Gastroesophageal sphincter (tissue), 4 donors: ENCODE results near the gene CECR2. TPM values are rescaled to one million over a fixed set of nuclear protein-coding genes. Genes with fewer than 3 reads are reported as not detected.

Experiments used
- ATAC-seq: fragments of 150-250 bp; one replicate; pipeline ENCODE4 v1.9.1; 2016; ENCODE audit warnings: mild to moderate bottlenecking, moderate library complexity
- H3K27ac ChIP-seq, 4 donors: fragments of 200-600 bp; sonication (generic) in 3 of 4; 1 replicate in 3 of 4; 2 replicates in 1 of 4; pipeline ENCODE4 v1.5.1; 2016 to 2019
- H3K27me3 ChIP-seq: fragments of 200-600 bp; sonication (generic); one replicate; pipeline ENCODE4 v1.5.1; 2019
- H3K36me3 ChIP-seq, 2 donors: fragments of 200-600 bp; sonication (generic); one replicate each; pipeline ENCODE4 v1.5.1; 2019; ENCODE audit warnings: control low read depth in 1 of 2
- H3K4me1 ChIP-seq, 3 donors: fragments of 200-600 bp; sonication (generic); 1 replicate in 2 of 3; 2 replicates in 1 of 3; pipeline ENCODE4 v1.5.1; 2016 to 2019; ENCODE audit warnings: control low read depth in 2 of 3
- H3K4me3 ChIP-seq, 2 donors: fragments of 200-600 bp; sonication (generic); one replicate each; pipeline ENCODE4 v1.5.1; 2019; ENCODE audit warnings: mild to moderate bottlenecking in 1 of 2, moderate library complexity in 1 of 2
- H3K9me3 ChIP-seq, 3 donors: fragments of 200-600 bp; sonication (generic); one replicate each; pipeline ENCODE4 v1.5.1; 2017 to 2019; ENCODE audit warnings: control low read depth in 2 of 3
- EP300 ChIP-seq: sonication (generic); formaldehyde crosslinking; IDR thresholded peaks from one replicate; pipeline ENCODE4 v1.6.1; 2017; ENCODE audit warnings: antibody characterized with exemption, mild to moderate bottlenecking
- POLR2A ChIP-seq, 2 donors: fragments of 450-650 bp; IDR thresholded peaks; one replicate each; pipeline ENCODE4 v1.6.1; 2017; ENCODE audit warnings: antibody characterized with exemption in 2 of 2, mild to moderate bottlenecking in 2 of 2, moderate library complexity in 1 of 2
- POLR2AphosphoS5 ChIP-seq: sonication (generic); formaldehyde crosslinking; IDR thresholded peaks from one replicate; pipeline ENCODE4 v1.6.1; 2017; ENCODE audit warnings: antibody characterized with exemption
- WGBS, 2 donors: methylation state at CpG; one replicate each; pipeline ENCODE4 v1.1.5; 2018; ENCODE audit warnings: low coverage in 1 of 2; 5-methylcytosine and 5-hydroxymethylcytosine counted together
- total RNA-seq, 4 donors: library from RNA; depleted of rRNA; stranded (reverse); fragments of >200 nt; gene quantifications; one replicate each; pipeline ENCODE4 v1.1.0, GENCODE V29; 2016
- TF ChIP-seq, protein P1 (sequence below), 4 experiments: fragments of 200-600 bp in 2 of 4; fragments of 450-650 bp in 2 of 4; sonication (generic) in 1 of 4; IDR thresholded peaks; one replicate each; pipeline ENCODE4 v1.5.1; 2017 to 2019; ENCODE audit warnings: antibody characterized with exemption in 4 of 4, mild to moderate bottlenecking in 2 of 4, moderate library complexity in 2 of 4

Gene CECR2
- total RNA-seq, 4 donors from 2014 or later: 0.72 to 1.7 (median 1.2) TPM

DNA sequence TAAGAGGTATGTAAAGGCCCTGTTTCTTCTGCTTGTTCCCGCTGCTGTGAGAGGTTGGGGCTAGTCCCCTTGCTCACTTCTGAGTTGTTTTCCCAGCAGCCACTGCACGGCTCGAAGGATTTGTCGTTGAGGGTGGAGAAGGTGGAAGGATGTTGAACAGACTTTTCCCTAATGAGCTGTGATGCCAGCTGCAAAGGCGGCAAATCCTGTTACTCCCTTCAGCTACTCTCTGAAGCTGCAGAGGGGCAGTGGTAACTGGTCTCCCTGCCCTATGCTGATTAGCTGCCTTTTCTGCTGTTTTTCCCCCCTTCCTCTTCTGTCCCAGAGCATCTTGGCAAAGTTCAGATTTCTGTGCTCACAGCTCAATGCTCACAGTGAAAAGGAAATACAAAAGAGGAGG is 103.7 kb downstream of the CECR2 start:
- H3K4me3 ChIP-seq: no peak overlapping the region
- H3K4me1 ChIP-seq: peaks cover 0 to 13% (median 0%) of the 10 kb centered on the region in 3 donors
- H3K27me3 ChIP-seq: peaks cover 22% of the 10 kb centered on the region
- TF ChIP-seq EP300: no peak
- H3K27ac ChIP-seq: no peak overlapping the region
- ATAC-seq: no peak
- H3K9me3 ChIP-seq: no peaks in the 10 kb centered on the region
- WGBS, 2 donors: 21 to 24% methylated on average over 5 of the region's 5 CpGs
- no peaks in the 10 kb centered on the region for H3K36me3 ChIP-seq

DNA sequence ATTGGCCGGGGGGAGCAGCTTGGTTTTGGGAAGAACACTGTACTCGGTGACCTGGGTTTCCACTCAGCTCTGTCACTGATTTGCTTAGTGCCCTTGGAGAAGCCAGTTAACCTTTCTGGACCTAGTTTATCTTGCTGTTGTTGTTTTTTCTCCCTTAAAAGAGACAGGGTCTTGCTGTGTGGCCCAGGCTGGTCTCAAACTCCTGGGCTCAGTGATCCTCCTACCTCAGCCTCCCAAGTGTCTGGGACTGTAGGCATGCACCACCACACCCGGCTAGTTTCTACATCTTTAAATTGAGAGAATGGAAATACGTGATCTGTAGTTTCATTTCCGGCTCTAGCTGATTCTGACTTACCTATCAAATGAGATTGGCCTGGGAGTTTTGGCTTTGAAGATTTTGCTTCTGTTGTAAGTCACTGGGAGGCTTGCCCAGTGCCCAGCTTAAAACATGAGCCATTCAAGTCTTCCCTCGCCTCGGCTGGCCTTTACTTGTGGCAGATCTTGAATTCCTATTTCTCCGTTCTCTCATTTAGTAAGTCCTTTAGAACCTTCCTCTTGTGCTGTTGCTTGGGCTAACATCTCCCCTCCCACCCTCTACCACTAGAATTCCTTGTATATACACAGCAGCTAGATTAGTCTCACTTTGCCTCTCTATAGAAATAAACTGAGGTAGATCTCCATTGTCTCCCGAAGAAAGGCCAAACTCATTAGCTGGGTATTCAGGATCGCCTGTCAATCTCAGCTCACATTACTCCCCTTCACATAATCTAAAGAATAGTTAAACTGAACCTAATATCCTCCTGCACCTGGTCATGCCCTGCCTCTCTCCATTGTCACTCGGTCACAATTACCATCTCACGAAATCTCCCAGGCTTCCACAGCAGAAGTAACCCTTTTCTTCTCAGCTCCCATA is 106.3 kb downstream of the CECR2 start:
- Histone ChIP-seq H3K27me3 (peaks cover 24% of the 10 kb centered on the region), H3K4me3 (no peak overlapping the region), H3K27ac (no peak overlapping the region), H3K36me3 (no peaks in the 10 kb centered on the region), H3K4me1 (peaks cover 0 to 13% (median 0%) of the 10 kb centered on the region in 3 donors), H3K9me3 (no peaks in the 10 kb centered on the region)
- WGBS, 2 donors: 77 to 88% methylated on average over 8 to 11 of the region's 12 CpGs
- TF ChIP-seq POLR2AphosphoS5 (no peak), POLR2A (IDR thresholded peaks at IDR 0.05) (no peak), EP300 (no peak)
- TF ChIP-seq, protein P1, sequence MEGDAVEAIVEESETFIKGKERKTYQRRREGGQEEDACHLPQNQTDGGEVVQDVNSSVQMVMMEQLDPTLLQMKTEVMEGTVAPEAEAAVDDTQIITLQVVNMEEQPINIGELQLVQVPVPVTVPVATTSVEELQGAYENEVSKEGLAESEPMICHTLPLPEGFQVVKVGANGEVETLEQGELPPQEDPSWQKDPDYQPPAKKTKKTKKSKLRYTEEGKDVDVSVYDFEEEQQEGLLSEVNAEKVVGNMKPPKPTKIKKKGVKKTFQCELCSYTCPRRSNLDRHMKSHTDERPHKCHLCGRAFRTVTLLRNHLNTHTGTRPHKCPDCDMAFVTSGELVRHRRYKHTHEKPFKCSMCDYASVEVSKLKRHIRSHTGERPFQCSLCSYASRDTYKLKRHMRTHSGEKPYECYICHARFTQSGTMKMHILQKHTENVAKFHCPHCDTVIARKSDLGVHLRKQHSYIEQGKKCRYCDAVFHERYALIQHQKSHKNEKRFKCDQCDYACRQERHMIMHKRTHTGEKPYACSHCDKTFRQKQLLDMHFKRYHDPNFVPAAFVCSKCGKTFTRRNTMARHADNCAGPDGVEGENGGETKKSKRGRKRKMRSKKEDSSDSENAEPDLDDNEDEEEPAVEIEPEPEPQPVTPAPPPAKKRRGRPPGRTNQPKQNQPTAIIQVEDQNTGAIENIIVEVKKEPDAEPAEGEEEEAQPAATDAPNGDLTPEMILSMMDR (IDR thresholded peaks at IDR 0.05): no peak
- ATAC-seq: no peak

DNA sequence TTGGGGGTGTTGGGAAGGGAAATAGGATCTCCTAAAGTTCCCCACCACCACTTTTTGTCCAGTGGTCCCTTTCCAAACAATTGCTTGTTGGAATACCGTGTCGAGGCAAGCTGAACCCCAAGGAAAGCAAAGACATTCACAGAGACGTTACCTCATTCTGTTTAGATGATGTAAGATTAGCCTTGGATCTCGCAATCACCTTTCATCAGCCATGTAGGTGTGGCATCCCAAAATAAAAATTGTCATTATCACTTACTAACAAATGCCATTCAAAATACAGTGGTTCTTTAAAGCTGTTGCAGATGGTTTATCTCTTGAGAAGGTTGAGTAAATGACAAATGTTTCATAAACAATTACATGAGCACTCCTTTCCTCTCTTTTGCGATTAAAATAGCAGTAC is 107.6 kb downstream of the CECR2 start:
- 54 to 70% methylated on average over 5 of the region's 5 CpGs for WGBS, 2 donors
- H3K4me1 ChIP-seq: peaks cover 0 to 13% (median 0%) of the 10 kb centered on the region in 3 donors
- H3K4me3 ChIP-seq: peak overlapping the region in 1 of 2 donors; percentile 19
- peak overlapping the region in 2 of 4 donors; percentile 18 to 43 for H3K27ac ChIP-seq
- no peaks in the 10 kb centered on the region for H3K36me3 ChIP-seq
- H3K27me3 ChIP-seq: peaks cover 20% of the 10 kb centered on the region
- TF ChIP-seq EP300 (no peak), POLR2A (IDR thresholded peaks at IDR 0.05) (no peak), POLR2AphosphoS5 (no peak)
- TF ChIP-seq, protein P1 (IDR thresholded peaks at IDR 0.05): no peak
- peak; percentile 44 for ATAC-seq
- H3K9me3 ChIP-seq: no peaks in the 10 kb centered on the region

DNA sequence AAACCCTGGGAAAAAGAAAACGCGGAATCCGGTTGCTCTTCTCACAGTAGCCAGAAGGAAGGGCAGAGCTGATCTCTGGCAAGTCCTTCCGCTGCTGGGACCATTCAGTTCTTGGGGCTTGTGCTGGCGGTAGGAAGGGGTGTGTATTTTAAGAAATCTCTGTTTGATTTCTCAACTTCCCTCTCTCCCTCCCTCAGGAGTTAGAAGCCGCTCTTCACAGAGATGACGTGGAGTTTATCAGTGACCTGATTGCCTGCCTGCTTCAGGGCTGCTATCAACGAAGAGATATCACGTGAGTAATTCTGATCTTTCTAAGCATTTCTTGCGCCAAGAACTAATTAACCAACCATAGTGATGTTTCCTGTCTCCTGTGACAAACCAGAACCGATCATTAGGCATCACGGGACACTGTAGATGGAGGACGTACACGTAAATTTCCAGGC is 108.2 kb downstream of the CECR2 start:
- Histone ChIP-seq H3K4me1 (peaks cover 0 to 9% (median 0%) of the 10 kb centered on the region in 3 donors), H3K27me3 (peaks cover 16% of the 10 kb centered on the region), H3K36me3 (no peaks in the 10 kb centered on the region), H3K27ac (peak overlapping the region in 2 of 4 donors; percentile 18 to 43), H3K9me3 (no peaks in the 10 kb centered on the region), H3K4me3 (peak overlapping the region in 1 of 2 donors; percentile 19)
- TF ChIP-seq POLR2AphosphoS5: no peak
- no peak for TF ChIP-seq POLR2A (IDR thresholded peaks at IDR 0.05)
- no peak for TF ChIP-seq EP300
- TF ChIP-seq, protein P1 (IDR thresholded peaks at IDR 0.05): no peak
- peak; percentile 82 for ATAC-seq
- WGBS, 2 donors: 16 to 26% methylated on average over 9 to 14 of the region's 14 CpGs

DNA sequence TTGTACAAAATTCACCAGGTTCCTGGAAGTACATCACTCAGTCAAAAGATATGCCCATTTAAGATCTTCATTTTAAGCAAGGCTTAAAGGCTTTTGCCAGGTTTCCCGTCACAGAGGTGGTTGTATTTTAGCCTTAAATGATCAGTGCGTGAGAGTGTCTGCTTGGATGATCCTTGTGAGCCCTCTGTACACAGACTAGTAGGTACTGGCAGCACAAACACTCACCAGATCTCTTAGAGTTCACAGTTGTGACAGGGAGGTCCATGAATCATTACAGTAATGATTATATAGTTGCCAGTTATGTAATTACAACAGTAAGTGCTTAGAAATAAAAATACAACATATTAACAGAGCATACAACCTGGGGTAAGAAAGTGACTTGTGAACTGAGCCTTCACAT is 109.9 kb downstream of the CECR2 start:
- TF ChIP-seq POLR2AphosphoS5 (no peak), EP300 (no peak), POLR2A (IDR thresholded peaks at IDR 0.05) (no peak)
- TF ChIP-seq, protein P1 (IDR thresholded peaks at IDR 0.05): no peak
- no peaks in the 10 kb centered on the region for H3K9me3 ChIP-seq
- 10 to 56% methylated on average over 2 of the region's 2 CpGs for WGBS, 2 donors
- no peak for ATAC-seq
- no peak overlapping the region for H3K4me3 ChIP-seq
- no peak overlapping the region for H3K27ac ChIP-seq
- H3K4me1 ChIP-seq: peaks cover 0 to 6% (median 0%) of the 10 kb centered on the region in 3 donors
- H3K27me3 ChIP-seq: peaks cover 16% of the 10 kb centered on the region
- no peaks in the 10 kb centered on the region for H3K36me3 ChIP-seq
